ENCODE data around the gene DBF4B. TPM values are rescaled to one million over a fixed set of nuclear protein-coding genes. Genes with fewer than 3 reads are reported as not detected.
A peak's percentile ranks its signal among the peaks of the same experiment; 100 is the strongest.

The DBF4B gene
- total and polyA plus RNA-seq, 2 of the 13 experiments (the other 11 are each of a cell fraction or from before 2014, with no cell fraction given): 11.7 to 13.2 TPM

- peak; percentile 70; the same call in 1 of the 2 replicates for TF ChIP-seq SP4 (CRISPR knock-in tag; IDR thresholded peaks at IDR 0.05)
- TF ChIP-seq ETS1 (CRISPR knock-in tag; IDR thresholded peaks at IDR 0.05): no peak
- no peak for TF ChIP-seq SATB2 (CRISPR knock-in tag; IDR thresholded peaks at IDR 0.05)
- TF ChIP-seq CEBPB (IDR thresholded peaks at IDR 0.05; ENCODE audit: borderline replicate concordance, low read depth, low read length): no peak
- no peak for TF ChIP-seq MIER2 (CRISPR knock-in tag; IDR thresholded peaks at IDR 0.05)
- no peak for TF ChIP-seq IRF1 (CRISPR knock-in tag; IDR thresholded peaks at IDR 0.05; ENCODE audit: low read depth)
- no peak for TF ChIP-seq RORA (CRISPR knock-in tag; IDR thresholded peaks at IDR 0.05)
- no peak for TF ChIP-seq ZGPAT (CRISPR knock-in tag; IDR thresholded peaks at IDR 0.05)
- TF ChIP-seq TERF1 (CRISPR knock-in tag; IDR thresholded peaks at IDR 0.05): no peak
- TF ChIP-seq ZNF513 (CRISPR knock-in tag; conservative IDR thresholded peaks at IDR 0.05): no peak
- TF ChIP-seq ZFX (CRISPR knock-in tag; IDR thresholded peaks at IDR 0.05; ENCODE audit: low read depth): peak; percentile 58; the same call in 1 of the 2 replicates
- TF ChIP-seq CEBPG (CRISPR knock-in tag; IDR thresholded peaks at IDR 0.05): no peak
- TF ChIP-seq ZEB1 (IDR thresholded peaks at IDR 0.05; ENCODE audit: insufficient replicate concordance, low read depth): no peak
- no peak for TF ChIP-seq ZNF660 (CRISPR knock-in tag; IDR thresholded peaks at IDR 0.05; ENCODE audit: borderline replicate concordance, low read depth)
- no peak for TF ChIP-seq FOXP1 (IDR thresholded peaks at IDR 0.05)
- TF ChIP-seq FOXP1 (CRISPR knock-in tag; IDR thresholded peaks at IDR 0.05): no peak
- TF ChIP-seq SMARCC2 (IDR thresholded peaks at IDR 0.05): no peak
- TF ChIP-seq ZNF883 (CRISPR knock-in tag; IDR thresholded peaks at IDR 0.05; ENCODE audit: not compliant biosample characterization): no peak
- no peak for TF ChIP-seq PATZ1 (CRISPR knock-in tag; IDR thresholded peaks at IDR 0.05)
- TF ChIP-seq ZNF12 (CRISPR knock-in tag; IDR thresholded peaks at IDR 0.05): 0 out of 2 replicates have a peak, but pooled peaks have one; percentile 19
- TF ChIP-seq ZNF619 (CRISPR knock-in tag; IDR thresholded peaks at IDR 0.05): no peak
- no peak for TF ChIP-seq NFKB2 (CRISPR knock-in tag; IDR thresholded peaks at IDR 0.05; ENCODE audit: borderline replicate concordance)
- TF ChIP-seq ARNTL (CRISPR knock-in tag; IDR thresholded peaks at IDR 0.05): no peak
Observed at GRCh38 chr17:44775838-44776621, 67.6 kb downstream of the DBF4B start (continued).

Data from HepG2 (cell line).